Measurements from ENCODE around the gene MMADHC. TPM values are rescaled to one million over a fixed set of nuclear protein-coding genes. Genes with fewer than 3 reads are reported as not detected.

The MMADHC gene
- total and polyA plus RNA-seq, 4 donors, result 67.8 to 97.5 (median 88.0) TPM

DNA sequence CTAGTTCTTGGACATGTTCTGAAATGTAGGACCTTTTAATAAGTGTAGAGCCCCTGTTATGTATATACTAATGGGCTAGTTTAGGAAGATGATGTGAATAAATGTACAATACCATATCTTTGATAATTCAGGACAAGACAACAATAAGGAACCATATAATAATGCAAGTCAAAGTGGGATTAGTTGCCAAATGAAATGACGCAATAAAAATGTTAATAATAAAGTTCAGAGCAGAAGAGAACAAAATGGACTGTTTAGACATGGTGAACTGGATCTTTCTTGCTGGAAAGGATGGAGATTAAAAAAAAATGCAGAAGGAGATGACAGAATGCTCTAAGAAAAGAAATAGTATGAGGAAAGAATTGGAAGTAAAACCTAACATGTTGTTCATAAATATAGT, 43.7 kb downstream of the MMADHC start:
- Histone ChIP-seq H3K27me3 (ENCODE audit: control insufficient read depth in 4 of 4, insufficient read depth in 4 of 4, low read length in 3 of 4) (no peaks in the 10 kb centered on the region), H3K4me3 (ENCODE audit: low read depth in 1 of 3, low read length in 3 of 3) (no peak overlapping the region), H3K36me3 (ENCODE audit: control insufficient read depth in 4 of 4, insufficient read depth in 3 of 4, low read depth in 1 of 4, low read length in 3 of 4) (no peaks in the 10 kb centered on the region), H3K9ac (ENCODE audit: low read depth in 1 of 2, low read length in 2 of 2) (no peak overlapping the region), H3K4me1 (ENCODE audit: control insufficient read depth in 4 of 4, insufficient read depth in 4 of 4, low read length in 3 of 4) (peaks cover 0 to 2% (median 0%) of the 10 kb centered on the region in 4 donors), H3K27ac (ENCODE audit: low read depth in 1 of 2, low read length in 2 of 2) (no peak overlapping the region), H3K9me3 (ENCODE audit: control insufficient read depth in 4 of 4, low read length in 3 of 4) (peaks cover 0 to 1% (median 0%) of the 10 kb centered on the region in 4 donors)
- TF ChIP-seq EGR1 (IDR thresholded peaks at IDR 0.05; ENCODE audit: low read depth in 2 of 2), result no peak
- no peak for TF ChIP-seq RAD21 (IDR thresholded peaks at IDR 0.05)
- TF ChIP-seq, protein P1, sequence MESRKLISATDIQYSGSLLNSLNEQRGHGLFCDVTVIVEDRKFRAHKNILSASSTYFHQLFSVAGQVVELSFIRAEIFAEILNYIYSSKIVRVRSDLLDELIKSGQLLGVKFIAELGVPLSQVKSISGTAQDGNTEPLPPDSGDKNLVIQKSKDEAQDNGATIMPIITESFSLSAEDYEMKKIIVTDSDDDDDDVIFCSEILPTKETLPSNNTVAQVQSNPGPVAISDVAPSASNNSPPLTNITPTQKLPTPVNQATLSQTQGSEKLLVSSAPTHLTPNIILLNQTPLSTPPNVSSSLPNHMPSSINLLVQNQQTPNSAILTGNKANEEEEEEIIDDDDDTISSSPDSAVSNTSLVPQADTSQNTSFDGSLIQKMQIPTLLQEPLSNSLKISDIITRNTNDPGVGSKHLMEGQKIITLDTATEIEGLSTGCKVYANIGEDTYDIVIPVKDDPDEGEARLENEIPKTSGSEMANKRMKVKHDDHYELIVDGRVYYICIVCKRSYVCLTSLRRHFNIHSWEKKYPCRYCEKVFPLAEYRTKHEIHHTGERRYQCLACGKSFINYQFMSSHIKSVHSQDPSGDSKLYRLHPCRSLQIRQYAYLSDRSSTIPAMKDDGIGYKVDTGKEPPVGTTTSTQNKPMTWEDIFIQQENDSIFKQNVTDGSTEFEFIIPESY (IDR thresholded peaks at IDR 0.05), result no peak
- TF ChIP-seq, protein P2, sequence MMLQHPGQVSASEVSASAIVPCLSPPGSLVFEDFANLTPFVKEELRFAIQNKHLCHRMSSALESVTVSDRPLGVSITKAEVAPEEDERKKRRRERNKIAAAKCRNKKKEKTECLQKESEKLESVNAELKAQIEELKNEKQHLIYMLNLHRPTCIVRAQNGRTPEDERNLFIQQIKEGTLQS (IDR thresholded peaks at IDR 0.05), result no peak
- WGBS, result 94% methylated on average over 1 of the region's 1 CpG
- DNase-seq (ENCODE audit: low spot score), result no peak

DNA sequence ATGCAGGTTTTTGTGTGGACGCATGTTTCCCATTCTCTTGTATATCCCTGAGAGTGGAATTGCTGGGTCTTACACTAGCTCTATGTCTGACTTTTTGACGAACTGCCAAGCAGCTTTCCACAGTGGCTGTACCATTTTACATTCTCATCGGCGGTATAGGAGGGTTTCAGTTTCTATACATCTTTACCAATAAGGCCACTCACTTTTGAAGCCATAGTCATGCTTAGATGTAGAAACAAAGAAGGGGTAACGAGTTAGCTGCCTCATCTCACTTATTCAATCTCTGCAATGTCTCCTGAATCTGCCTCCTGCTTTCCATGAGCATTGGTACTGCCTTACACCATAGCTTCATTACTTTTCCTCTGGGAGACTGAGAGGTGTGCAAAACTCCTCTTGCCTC, 47.4 kb downstream of the MMADHC start:
- H3K36me3 ChIP-seq (ENCODE audit: control insufficient read depth in 4 of 4, insufficient read depth in 3 of 4, low read depth in 1 of 4, low read length in 3 of 4), result no peaks in the 10 kb centered on the region
- no peak overlapping the region for H3K4me3 ChIP-seq (ENCODE audit: low read depth in 1 of 3, low read length in 3 of 3)
- WGBS, result 87% methylated on average over 5 of the region's 5 CpGs
- peaks cover 0 to 2% (median 0%) of the 10 kb centered on the region in 4 donors for H3K4me1 ChIP-seq (ENCODE audit: control insufficient read depth in 4 of 4, insufficient read depth in 4 of 4, low read length in 3 of 4)
- TF ChIP-seq, protein P1 (IDR thresholded peaks at IDR 0.05), result no peak
- TF ChIP-seq FOXA1 (IDR thresholded peaks at IDR 0.05), result no peak
- no peak for TF ChIP-seq GABPA (IDR thresholded peaks at IDR 0.05 in 1 of 2, conservative IDR thresholded peaks at IDR 0.05 in 1 of 2)
- TF ChIP-seq, protein P2 (IDR thresholded peaks at IDR 0.05), result no peak
- no peak for TF ChIP-seq SP1 (IDR thresholded peaks at IDR 0.05)
- no peak for TF ChIP-seq HNF4A (conservative IDR thresholded peaks at IDR 0.05)
- TF ChIP-seq MAX (IDR thresholded peaks at IDR 0.05), result no peak
- TF ChIP-seq CTCF (IDR thresholded peaks at IDR 0.05; ENCODE audit: low read depth, low read length, missing input control), result no peak
- TF ChIP-seq RAD21 (IDR thresholded peaks at IDR 0.05), result no peak
- TF ChIP-seq JUND (IDR thresholded peaks at IDR 0.05), result no peak
- no peak for TF ChIP-seq RXRA (IDR thresholded peaks at IDR 0.05)
- TF ChIP-seq, protein P3, sequence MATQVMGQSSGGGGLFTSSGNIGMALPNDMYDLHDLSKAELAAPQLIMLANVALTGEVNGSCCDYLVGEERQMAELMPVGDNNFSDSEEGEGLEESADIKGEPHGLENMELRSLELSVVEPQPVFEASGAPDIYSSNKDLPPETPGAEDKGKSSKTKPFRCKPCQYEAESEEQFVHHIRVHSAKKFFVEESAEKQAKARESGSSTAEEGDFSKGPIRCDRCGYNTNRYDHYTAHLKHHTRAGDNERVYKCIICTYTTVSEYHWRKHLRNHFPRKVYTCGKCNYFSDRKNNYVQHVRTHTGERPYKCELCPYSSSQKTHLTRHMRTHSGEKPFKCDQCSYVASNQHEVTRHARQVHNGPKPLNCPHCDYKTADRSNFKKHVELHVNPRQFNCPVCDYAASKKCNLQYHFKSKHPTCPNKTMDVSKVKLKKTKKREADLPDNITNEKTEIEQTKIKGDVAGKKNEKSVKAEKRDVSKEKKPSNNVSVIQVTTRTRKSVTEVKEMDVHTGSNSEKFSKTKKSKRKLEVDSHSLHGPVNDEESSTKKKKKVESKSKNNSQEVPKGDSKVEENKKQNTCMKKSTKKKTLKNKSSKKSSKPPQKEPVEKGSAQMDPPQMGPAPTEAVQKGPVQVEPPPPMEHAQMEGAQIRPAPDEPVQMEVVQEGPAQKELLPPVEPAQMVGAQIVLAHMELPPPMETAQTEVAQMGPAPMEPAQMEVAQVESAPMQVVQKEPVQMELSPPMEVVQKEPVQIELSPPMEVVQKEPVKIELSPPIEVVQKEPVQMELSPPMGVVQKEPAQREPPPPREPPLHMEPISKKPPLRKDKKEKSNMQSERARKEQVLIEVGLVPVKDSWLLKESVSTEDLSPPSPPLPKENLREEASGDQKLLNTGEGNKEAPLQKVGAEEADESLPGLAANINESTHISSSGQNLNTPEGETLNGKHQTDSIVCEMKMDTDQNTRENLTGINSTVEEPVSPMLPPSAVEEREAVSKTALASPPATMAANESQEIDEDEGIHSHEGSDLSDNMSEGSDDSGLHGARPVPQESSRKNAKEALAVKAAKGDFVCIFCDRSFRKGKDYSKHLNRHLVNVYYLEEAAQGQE (IDR thresholded peaks at IDR 0.05), result no peak
- no peak for TF ChIP-seq FOXA2 (IDR thresholded peaks at IDR 0.05)
- TF ChIP-seq EGR1 (IDR thresholded peaks at IDR 0.05; ENCODE audit: low read depth in 2 of 2), result no peak
- no peak for TF ChIP-seq YY1 (IDR thresholded peaks at IDR 0.05)
- TF ChIP-seq TAF1 (conservative IDR thresholded peaks at IDR 0.05), result no peak
- no peak for TF ChIP-seq HNF4G (IDR thresholded peaks at IDR 0.05)
- TF ChIP-seq NR2F2 (IDR thresholded peaks at IDR 0.05), result no peak
- H3K27me3 ChIP-seq (ENCODE audit: control insufficient read depth in 4 of 4, insufficient read depth in 4 of 4, low read length in 3 of 4), result no peaks in the 10 kb centered on the region
- H3K9ac ChIP-seq (ENCODE audit: low read depth in 1 of 2, low read length in 2 of 2), result no peak overlapping the region
- no peak overlapping the region for H3K27ac ChIP-seq (ENCODE audit: low read depth in 1 of 2, low read length in 2 of 2)
- no peak for DNase-seq (ENCODE audit: low spot score)
- peaks cover 0 to 2% (median 0%) of the 10 kb centered on the region in 4 donors for H3K9me3 ChIP-seq (ENCODE audit: control insufficient read depth in 4 of 4, low read length in 3 of 4)

Measured in liver (tissue), 9 donors.